Measurements from ENCODE around the gene LAMB1. TPM values are rescaled to one million over a fixed set of nuclear protein-coding genes. Genes with fewer than 3 reads are reported as not detected.
A peak's percentile ranks its signal among the peaks of the same experiment; 100 is the strongest.
"Not testable (repeated sequence)": the region's sequence is repeated elsewhere in the genome, so short reads cannot be mapped to it uniquely, and the experiment has no call there.

Gene LAMB1
- total RNA-seq, 2 donors from 2014 or later, result not detected

DNA sequence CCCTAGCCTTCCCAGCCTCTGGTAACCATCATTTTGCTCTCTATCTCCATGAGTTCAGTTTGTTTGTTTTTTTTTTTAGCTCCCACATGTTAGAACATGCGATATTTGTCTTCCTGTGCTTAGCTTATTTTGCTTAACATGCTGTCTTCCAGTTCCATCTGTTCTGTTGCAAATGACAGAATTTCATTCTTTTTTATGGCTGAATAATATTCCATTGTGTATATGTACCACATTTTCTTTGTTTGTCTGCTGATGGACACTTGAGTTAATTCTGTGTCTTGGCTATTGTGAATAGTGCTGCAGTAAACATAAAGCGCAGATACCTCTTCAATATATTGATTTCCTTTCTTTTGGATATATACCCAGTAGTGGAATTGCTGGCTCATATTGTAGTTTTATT lies 91.0 kb downstream of the LAMB1 start:
- Mint-ChIP-seq H3K27me3 (no peaks in the 10 kb centered on the region), H3K27ac (no peak overlapping the region), H3K9me3 (peaks cover 2% of the 10 kb centered on the region), H3K4me1 (ENCODE audit: low read depth in 2 of 2) (peaks cover 10 to 17% of the 10 kb centered on the region in 2 donors), H3K4me3 (no peak overlapping the region), H3K36me3 (peaks cover 49% of the 10 kb centered on the region)
- ATAC-seq (no peak), DNase-seq (ENCODE audit: low spot score) (no peak)

- Mint-ChIP-seq H3K4me1 (ENCODE audit: low read depth in 2 of 2) (peaks cover 10 to 19% of the 10 kb centered on the region in 2 donors), H3K27ac (peak overlapping the region in 1 of 2 donors; percentile 24), H3K27me3 (no peaks in the 10 kb centered on the region), H3K4me3 (no peak overlapping the region), H3K36me3 (peaks cover 54% of the 10 kb centered on the region), H3K9me3 (peaks cover 2% of the 10 kb centered on the region)
- DNase-seq (ENCODE audit: low spot score) (no peak), ATAC-seq (no peak)
These were observed 93.5 kb downstream of the LAMB1 start for GRCh38 chr7:107909445-107909844.

DNA sequence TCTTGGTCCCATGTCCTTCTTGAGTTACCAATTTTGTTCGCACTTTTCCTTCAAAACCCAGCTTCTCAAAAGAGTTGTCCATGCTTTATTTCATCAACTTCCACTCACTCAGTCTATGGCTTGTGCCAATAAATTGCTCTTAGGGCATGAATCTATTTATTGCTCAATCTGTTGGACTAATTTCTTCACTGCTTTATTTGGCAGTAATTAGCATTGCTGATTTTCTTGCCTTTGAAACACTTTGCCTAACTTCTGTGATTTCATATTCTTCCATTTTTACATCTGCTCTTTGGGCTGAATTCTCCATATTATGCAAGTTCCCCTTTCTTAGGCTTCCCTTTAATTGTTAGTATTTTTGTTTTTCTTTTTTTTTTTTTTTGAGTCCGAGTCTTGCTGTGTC lies 95.2 kb downstream of the LAMB1 start:
- H3K4me1 Mint-ChIP-seq (ENCODE audit: low read depth in 2 of 2), result peaks cover 4 to 11% of the 10 kb centered on the region in 2 donors
- H3K4me3 Mint-ChIP-seq, result no peak overlapping the region
- no peaks in the 10 kb centered on the region for H3K27me3 Mint-ChIP-seq
- no peak overlapping the region for H3K27ac Mint-ChIP-seq
- no peak for DNase-seq (ENCODE audit: low spot score)
- H3K9me3 Mint-ChIP-seq, result peaks cover 2% of the 10 kb centered on the region
- peaks cover 55% of the 10 kb centered on the region for H3K36me3 Mint-ChIP-seq
- ATAC-seq, result no peak

- DNase-seq (ENCODE audit: low spot score), result no peak
- H3K27me3 Mint-ChIP-seq, result no peaks in the 10 kb centered on the region
- H3K9me3 Mint-ChIP-seq, result no peaks in the 10 kb centered on the region
- ATAC-seq, result no peak
- H3K27ac Mint-ChIP-seq, result no peak overlapping the region
- H3K36me3 Mint-ChIP-seq, result peaks cover 20% of the 10 kb centered on the region
- H3K4me1 Mint-ChIP-seq (ENCODE audit: low read depth in 2 of 2), result peaks cover 13% of the 10 kb centered on the region in 2 donors
- H3K4me3 Mint-ChIP-seq, result no peak overlapping the region
These were observed 100.6 kb downstream of the LAMB1 start for GRCh38 chr7:107902381-107902780.

DNA sequence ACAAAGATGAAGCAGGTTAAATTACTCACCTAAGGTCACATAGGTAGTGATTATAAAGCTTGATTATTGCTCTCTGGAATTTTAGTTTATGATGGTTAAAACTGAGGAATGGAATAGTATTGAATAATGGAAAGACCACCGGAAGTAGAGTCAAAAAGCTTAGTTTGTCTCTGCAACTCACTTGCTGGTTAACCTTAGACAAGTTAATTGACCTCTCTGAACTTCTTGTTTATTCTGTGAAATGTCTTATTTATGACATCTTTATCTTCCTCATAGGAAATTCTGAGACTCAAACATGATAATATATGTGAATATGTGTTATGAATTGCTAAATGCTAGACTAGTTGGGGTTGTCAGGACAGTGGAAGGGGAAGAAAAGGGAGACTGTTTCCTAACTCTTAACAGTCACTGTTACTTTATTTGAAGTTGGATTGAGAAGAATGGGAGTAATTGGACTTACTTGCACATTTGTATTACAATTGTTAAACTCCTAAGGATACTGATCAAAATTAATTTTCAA lies 102.4 kb downstream of the LAMB1 start:
- Mint-ChIP-seq H3K4me3 (no peak overlapping the region), H3K27me3 (no peaks in the 10 kb centered on the region)

DNA sequence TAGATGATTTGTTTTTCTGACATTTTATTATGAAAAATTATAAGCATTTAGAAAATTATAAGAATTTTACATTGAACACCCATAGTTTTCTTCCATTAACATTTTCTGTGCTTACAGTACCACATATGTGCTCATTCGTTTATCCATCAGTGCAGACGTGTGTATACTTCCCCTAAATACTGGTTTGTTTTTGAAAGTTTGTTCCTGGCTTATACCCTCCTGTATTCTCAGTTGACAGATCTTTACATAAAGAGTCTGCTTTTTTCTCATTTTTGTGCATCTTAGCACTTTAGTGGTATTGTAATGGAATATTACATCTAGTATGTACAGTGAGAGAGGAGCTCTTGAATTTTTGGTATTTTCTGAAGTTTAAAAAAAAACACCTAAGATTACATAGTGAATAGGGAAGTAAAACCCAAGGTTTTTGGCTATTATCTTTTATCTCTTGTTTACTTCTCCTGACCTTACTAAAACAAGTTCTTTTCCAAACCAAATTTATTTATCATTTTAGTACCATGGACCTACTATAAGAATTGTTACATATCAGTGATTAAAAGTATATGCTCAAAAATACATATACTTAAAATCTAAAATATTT lies 103.9 kb downstream of the LAMB1 start:
- Mint-ChIP-seq H3K27ac (peak overlapping the region in 1 of 2 donors; percentile 31), H3K9me3 (no peaks in the 10 kb centered on the region), H3K4me3 (no peak overlapping the region), H3K4me1 (ENCODE audit: low read depth in 2 of 2) (peaks cover 32 to 34% of the 10 kb centered on the region in 2 donors), H3K36me3 (peaks cover 24% of the 10 kb centered on the region), H3K27me3 (no peaks in the 10 kb centered on the region)
- no peak for ATAC-seq
- no peak for DNase-seq (ENCODE audit: low spot score)

More for the DNA sequence above, 102.4 kb downstream of the LAMB1 start:
- H3K4me1 Mint-ChIP-seq (ENCODE audit: low read depth in 2 of 2), result peaks cover 20 to 29% of the 10 kb centered on the region in 2 donors
- DNase-seq (ENCODE audit: low spot score) (no peak), ATAC-seq (no peak)
- no peak overlapping the region for H3K27ac Mint-ChIP-seq
- H3K36me3 Mint-ChIP-seq, result peaks cover 17% of the 10 kb centered on the region
- H3K9me3 Mint-ChIP-seq, result no peaks in the 10 kb centered on the region

- not testable (repeated sequence) for H3K27me3 Mint-ChIP-seq; H3K9me3 Mint-ChIP-seq; ATAC-seq; DNase-seq (ENCODE audit: low spot score)
- Mint-ChIP-seq H3K4me1 (ENCODE audit: low read depth in 2 of 2) (peaks cover 43 to 54% of the 10 kb centered on the region in 2 donors), H3K36me3 (peaks cover 25% of the 10 kb centered on the region), H3K27ac (peak overlapping the region; percentile 93 to 99), H3K4me3 (peak overlapping the region; percentile 100)
These were observed 110.6 kb downstream of the LAMB1 start for GRCh38 chr7:107892367-107892741.

- Mint-ChIP-seq H3K9me3 (no peaks in the 10 kb centered on the region), H3K4me3 (peak overlapping the region; percentile 100), H3K27ac (peak overlapping the region; percentile 93 to 99), H3K27me3 (no peaks in the 10 kb centered on the region), H3K4me1 (ENCODE audit: low read depth in 2 of 2) (peaks cover 39 to 52% of the 10 kb centered on the region in 2 donors), H3K36me3 (peaks cover 25% of the 10 kb centered on the region)
- DNase-seq (ENCODE audit: low spot score) (no peak), ATAC-seq (peak; percentile 17 to 26)
These were observed 111.2 kb downstream of the LAMB1 start for GRCh38 chr7:107891636-107892366.

- no peaks in the 10 kb centered on the region for H3K9me3 Mint-ChIP-seq
- peak within 1 kb of the TSS; percentile 93 to 99 for H3K27ac Mint-ChIP-seq
- no peaks in the 10 kb centered on the region for H3K27me3 Mint-ChIP-seq
- peaks cover 23% of the 10 kb centered on the region for H3K36me3 Mint-ChIP-seq
- H3K4me3 Mint-ChIP-seq, result peak within 1 kb of the TSS; percentile 100
- DNase-seq (ENCODE audit: low spot score), result peak; percentile 95
- H3K4me1 Mint-ChIP-seq (ENCODE audit: low read depth in 2 of 2), result peaks cover 36 to 44% of the 10 kb centered on the region in 2 donors
- ATAC-seq, result peak; percentile 98
These were observed 111.9 kb downstream of the LAMB1 start, which contains the start of gene DLD for GRCh38 chr7:107890962-107891635. DLD (plus strand) TSS chr7:107891183; CDS start chr7:107891251, 68 bp downstream.

- peaks cover 31 to 39% of the 10 kb centered on the region in 2 donors for H3K4me1 Mint-ChIP-seq (ENCODE audit: low read depth in 2 of 2)
- peak overlapping the region; percentile 93 to 99 for H3K27ac Mint-ChIP-seq
- ATAC-seq (no peak), DNase-seq (ENCODE audit: low spot score) (no peak)
- H3K27me3 Mint-ChIP-seq, result peaks cover 4 to 5% of the 10 kb centered on the region in 2 donors
- peaks cover 18% of the 10 kb centered on the region for H3K36me3 Mint-ChIP-seq
- H3K4me3 Mint-ChIP-seq, result peak overlapping the region; percentile 100
- H3K9me3 Mint-ChIP-seq, result no peaks in the 10 kb centered on the region
These were observed 112.4 kb downstream of the LAMB1 start for GRCh38 chr7:107890493-107890961.

- DNase-seq (ENCODE audit: low spot score), result no peak
- Mint-ChIP-seq H3K27ac (peak overlapping the region; percentile 93 to 99), H3K4me1 (ENCODE audit: low read depth in 2 of 2) (peaks cover 26 to 33% of the 10 kb centered on the region in 2 donors), H3K9me3 (no peaks in the 10 kb centered on the region), H3K4me3 (peak overlapping the region; percentile 100), H3K36me3 (peaks cover 12% of the 10 kb centered on the region), H3K27me3 (peaks cover 4 to 7% of the 10 kb centered on the region in 2 donors)
- no peak for ATAC-seq
These were observed 113.0 kb downstream of the LAMB1 start for GRCh38 chr7:107889992-107890391.

DNA sequence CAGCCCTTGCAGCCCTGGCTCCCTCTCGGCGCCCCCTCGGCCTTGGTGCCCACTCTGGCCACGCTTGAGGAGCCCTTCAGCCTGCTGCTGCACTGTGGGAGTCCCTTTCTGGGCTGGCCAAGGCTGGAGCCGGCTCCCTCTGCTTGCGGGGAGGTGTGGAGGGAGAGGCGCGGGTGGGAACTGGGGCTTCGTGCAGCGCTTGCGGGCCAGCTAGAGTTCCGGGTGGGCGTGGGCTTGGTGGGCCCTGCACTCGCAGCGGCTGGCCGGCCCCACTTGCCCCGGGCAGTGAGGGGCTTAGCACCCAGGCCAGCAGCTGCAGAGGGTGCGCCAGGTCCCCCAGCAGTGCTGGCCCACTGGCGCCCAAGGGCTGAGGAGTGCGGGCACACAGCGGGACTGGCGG lies 115.1 kb downstream of the LAMB1 start:
- DNase-seq (ENCODE audit: low spot score); H3K9me3 Mint-ChIP-seq; H3K36me3 Mint-ChIP-seq; ATAC-seq; H3K27ac Mint-ChIP-seq; H3K4me3 Mint-ChIP-seq: not testable (repeated sequence)
- H3K4me1 Mint-ChIP-seq (ENCODE audit: low read depth in 2 of 2), result peaks cover 10 to 23% of the 10 kb centered on the region in 2 donors
- peaks cover 9 to 18% of the 10 kb centered on the region in 2 donors for H3K27me3 Mint-ChIP-seq

DNA sequence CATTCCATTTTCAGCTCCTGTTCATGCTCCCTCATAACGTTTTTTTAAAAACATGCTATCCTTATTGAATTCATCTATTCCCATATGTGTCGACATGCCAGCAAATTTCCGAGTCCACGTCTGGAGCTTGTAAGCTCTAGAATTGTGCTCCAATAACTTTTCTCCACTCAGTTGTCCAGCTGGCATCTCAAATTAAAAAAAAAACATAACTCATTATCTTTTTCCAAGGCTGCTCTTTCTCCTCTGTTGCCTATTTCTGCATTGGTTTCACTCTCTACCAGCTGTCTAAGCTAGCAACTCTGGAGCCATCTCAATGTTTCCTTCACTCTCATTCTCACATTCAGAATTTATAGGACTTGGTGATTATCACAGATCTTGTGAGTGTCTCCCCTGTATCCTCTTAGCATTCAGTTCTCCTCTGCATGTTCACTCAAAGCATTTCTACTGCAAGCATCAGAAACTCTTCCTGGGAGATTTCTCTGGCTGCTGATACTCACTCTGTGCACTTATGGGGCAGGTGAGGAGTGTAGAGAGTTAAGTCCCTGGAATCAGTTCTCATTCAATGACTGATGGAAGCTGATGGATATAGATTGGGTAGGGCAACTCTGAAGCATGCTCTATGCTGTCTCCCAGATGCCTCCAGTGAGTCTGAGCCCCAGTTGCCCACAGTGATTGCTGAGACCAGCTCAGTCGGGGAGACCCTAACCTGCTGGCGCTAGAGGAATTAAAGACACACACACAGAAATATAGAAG lies 118.7 kb downstream of the LAMB1 start:
- Mint-ChIP-seq H3K4me3 (no peak overlapping the region), H3K4me1 (ENCODE audit: low read depth in 2 of 2) (peaks cover 0 to 6% of the 10 kb centered on the region in 2 donors), H3K27ac (no peak overlapping the region), H3K36me3 (no peaks in the 10 kb centered on the region), H3K9me3 (no peaks in the 10 kb centered on the region), H3K27me3 (peaks cover 14 to 34% of the 10 kb centered on the region in 2 donors)
- ATAC-seq, result no peak
- DNase-seq (ENCODE audit: low spot score), result no peak
